ENCODE measurements around the gene SYT9.
A peak's percentile ranks its signal among the peaks of the same experiment; 100 is the strongest.
"Not testable (repeated sequence)": the region's sequence is repeated elsewhere in the genome, so short reads cannot be mapped to it uniquely, and the experiment has no call there.

Gene SYT9

DNA sequence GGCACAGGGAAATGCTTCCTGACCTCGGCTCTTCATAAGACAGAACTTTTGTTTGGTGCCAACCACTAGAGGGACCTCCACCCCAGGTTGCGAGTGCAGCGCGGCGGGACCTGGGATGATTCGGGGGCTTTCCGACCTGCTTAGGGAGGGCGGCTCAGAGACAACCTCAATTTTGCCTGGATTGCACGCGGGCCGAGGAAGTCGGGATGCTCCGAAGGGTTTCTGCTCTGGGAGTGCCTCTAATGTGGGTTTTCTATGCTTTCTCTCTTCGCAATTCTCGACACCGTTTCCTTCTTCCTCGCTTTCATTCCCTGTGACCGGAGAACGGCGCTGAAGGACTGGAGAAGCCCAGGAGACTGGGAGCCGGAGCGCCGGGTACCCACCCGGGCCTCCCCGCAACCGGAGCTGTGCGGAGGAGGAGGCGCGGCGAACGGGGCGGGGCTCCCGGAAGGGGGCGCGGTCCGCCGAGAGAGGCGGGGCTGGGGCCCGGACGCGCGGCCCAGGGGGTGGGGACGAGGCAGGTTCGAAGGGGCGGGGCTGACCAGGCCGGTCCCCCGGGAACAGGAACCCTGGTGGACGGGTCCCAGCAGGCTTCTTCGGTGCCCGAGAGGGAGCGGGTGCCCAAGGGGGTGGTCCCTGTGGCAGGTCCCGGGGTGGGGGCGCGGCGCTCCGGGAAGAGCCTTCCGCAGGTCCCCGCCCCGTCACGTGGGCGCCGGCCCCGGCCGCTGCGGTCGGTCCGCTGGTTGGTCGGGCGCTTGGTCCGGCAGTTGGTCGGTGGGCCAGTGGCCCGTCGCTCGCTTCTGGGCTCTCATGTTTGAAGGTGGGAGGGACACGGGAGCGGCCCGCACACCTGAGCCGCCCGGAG is 261.8 kb downstream of the SYT9 start, which contains the start of gene PPFIBP2:
PPFIBP2 (plus strand) TSS at position 766 of the 865 bp plus-strand sequence. CDS start 35,477 bp downstream, outside the sequence.
- peak; percentile 90 for DNase-seq (ENCODE audit: low read depth)
- H3K4me3 ChIP-seq (ENCODE audit: low read depth, low read length): peak within 1 kb of the TSS; percentile 79
- TF ChIP-seq MAX (IDR thresholded peaks at IDR 0.05; ENCODE audit: low read depth, low read length) (peak; percentile 70), MYC (IDR thresholded peaks at IDR 0.05; ENCODE audit: low read depth, low read length) (peak; percentile 50), CTCF (IDR thresholded peaks at IDR 0.05; ENCODE audit: low read depth, low read length) (peak; percentile 56), POLR2A (IDR thresholded peaks at IDR 0.05; ENCODE audit: extremely low read depth, insufficient read length) (peak; percentile 74)

DNA sequence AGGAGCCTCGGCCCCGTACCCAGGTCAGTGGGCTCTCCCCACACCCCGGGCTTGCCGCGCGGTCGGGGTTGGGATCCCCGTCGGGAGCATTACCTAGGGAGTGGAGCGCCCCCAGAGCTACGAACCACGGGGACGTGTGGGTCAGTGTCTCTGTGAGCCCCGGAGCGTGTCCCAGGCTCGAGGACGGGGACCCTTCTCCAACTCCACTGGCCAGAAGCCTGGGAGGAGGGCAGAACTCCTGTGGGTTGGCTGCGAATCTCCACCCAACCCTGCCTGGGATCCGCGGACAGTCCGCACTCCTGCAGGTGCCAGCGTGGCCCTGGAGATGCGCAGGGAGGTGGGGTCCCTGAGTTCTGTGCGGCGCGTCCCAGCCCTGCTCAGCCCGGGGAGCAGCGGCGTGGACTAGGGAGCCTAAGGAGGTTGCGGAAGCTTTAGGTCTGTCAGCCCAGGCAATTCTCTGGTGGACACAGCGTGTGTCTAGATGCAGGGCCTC is 262.4 kb downstream of the SYT9 start:
- TF ChIP-seq POLR2A (IDR thresholded peaks at IDR 0.05; ENCODE audit: extremely low read depth, insufficient read length) (no peak), MAX (IDR thresholded peaks at IDR 0.05; ENCODE audit: low read depth, low read length) (no peak), CTCF (IDR thresholded peaks at IDR 0.05; ENCODE audit: low read depth, low read length) (no peak), MYC (IDR thresholded peaks at IDR 0.05; ENCODE audit: low read depth, low read length) (no peak; the same call in 1 of the 2 replicates)
- DNase-seq (ENCODE audit: low read depth): peak; percentile 64
- H3K4me3 ChIP-seq (ENCODE audit: low read depth, low read length): peak overlapping the region; percentile 79

GRCh38 chr11:7515447-7515886 is 263.8 kb downstream of the SYT9 start:
- DNase-seq (ENCODE audit: low read depth): no peak
- no peak for TF ChIP-seq MYC (IDR thresholded peaks at IDR 0.05; ENCODE audit: low read depth, low read length)
- TF ChIP-seq MAX (IDR thresholded peaks at IDR 0.05; ENCODE audit: low read depth, low read length): no peak
- no peak for TF ChIP-seq CTCF (IDR thresholded peaks at IDR 0.05; ENCODE audit: low read depth, low read length)
- no peak for TF ChIP-seq POLR2A (IDR thresholded peaks at IDR 0.05; ENCODE audit: extremely low read depth, insufficient read length)
- peak overlapping the region; percentile 79 for H3K4me3 ChIP-seq (ENCODE audit: low read depth, low read length)

- TF ChIP-seq MYC (IDR thresholded peaks at IDR 0.05; ENCODE audit: low read depth, low read length) (peak; percentile 80), CTCF (IDR thresholded peaks at IDR 0.05; ENCODE audit: low read depth, low read length) (no peak), POLR2A (IDR thresholded peaks at IDR 0.05; ENCODE audit: extremely low read depth, insufficient read length) (no peak), MAX (IDR thresholded peaks at IDR 0.05; ENCODE audit: low read depth, low read length) (peak; percentile 71)
- H3K4me3 ChIP-seq (ENCODE audit: low read depth, low read length): peak overlapping the region; percentile 79
- DNase-seq (ENCODE audit: low read depth): peak; percentile 91
These were observed 264.8 kb downstream of the SYT9 start for GRCh38 chr11:7516475-7516874.

DNA sequence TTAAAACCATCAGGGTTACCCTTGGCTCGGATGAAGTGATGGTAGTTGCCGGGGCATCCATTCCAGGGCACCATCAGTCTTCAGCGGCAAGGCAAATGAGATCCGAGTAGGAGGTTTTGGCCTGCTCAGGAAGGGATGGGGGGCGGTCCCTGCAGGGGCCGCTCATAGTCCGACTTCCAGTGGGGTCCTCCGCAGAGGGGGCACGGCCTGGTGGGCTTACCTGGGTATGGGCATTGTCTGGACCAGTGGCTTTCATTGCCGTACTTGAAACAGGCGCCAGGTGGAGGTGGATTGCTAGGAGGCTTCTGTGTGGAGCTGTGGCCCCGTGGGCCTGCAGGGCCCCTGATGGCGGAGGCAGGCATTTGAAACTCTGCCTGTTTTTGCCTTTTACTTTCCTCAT is 266.0 kb downstream of the SYT9 start:
- not testable (repeated sequence) for DNase-seq (ENCODE audit: low read depth); H3K4me3 ChIP-seq (ENCODE audit: low read depth, low read length)
